Mucosa of rectum (tissue), 2 donors: ENCODE measurements around the gene HLA-DMA.

Experiments used
- H3K27ac ChIP-seq, 2 donors: one replicate each; pipeline ENCODE4 v1.7.0; 2013; ENCODE audit warnings: inconsistent platforms in 2 of 2, low read depth in 2 of 2, low read length in 2 of 2
- H3K27me3 ChIP-seq, 2 donors: one replicate each; pipeline ENCODE4 v1.7.0; 2013; ENCODE audit warnings: low read length in 2 of 2; ENCODE audit not compliant: control insufficient read depth in 2 of 2, insufficient read depth in 2 of 2
- H3K36me3 ChIP-seq, 2 donors: one replicate each; pipeline ENCODE4 v1.7.0; 2013; ENCODE audit warnings: low read length in 2 of 2; ENCODE audit not compliant: control insufficient read depth in 2 of 2, insufficient read depth in 2 of 2
- H3K4me1 ChIP-seq, 2 donors: one replicate each; pipeline ENCODE4 v1.7.0; 2013; ENCODE audit warnings: low read length in 2 of 2, mild to moderate bottlenecking in 1 of 2; ENCODE audit not compliant: control insufficient read depth in 2 of 2, insufficient read depth in 2 of 2
- H3K4me3 ChIP-seq, 2 donors: one replicate each; pipeline ENCODE4 v1.7.0; 2013; ENCODE audit warnings: low read length in 2 of 2
- H3K9ac ChIP-seq, 2 donors: one replicate each; pipeline ENCODE4 v1.7.0; 2013; ENCODE audit warnings: low read length in 2 of 2, low read depth in 1 of 2, mild to moderate bottlenecking in 1 of 2
- H3K9me3 ChIP-seq, 2 donors: one replicate each; pipeline ENCODE4 v1.7.0; 2013; ENCODE audit warnings: low read length in 2 of 2; ENCODE audit not compliant: control insufficient read depth in 2 of 2
- donor health status: healthy.
- donor health status: Normal muscosa, but diverticular disease.

HLA-DMA gene

GRCh38 chr6:32968867-32969684 lies 16.2 kb upstream of the HLA-DMA start:
- no peaks in the 10 kb centered on the region for H3K27me3 ChIP-seq
- H3K4me3 ChIP-seq: peak overlapping the region; percentile 90 to 98
- H3K36me3 ChIP-seq: peaks cover 6 to 8% of the 10 kb centered on the region in 2 donors
- H3K9me3 ChIP-seq: no peaks in the 10 kb centered on the region
- H3K4me1 ChIP-seq: peaks cover 17 to 37% of the 10 kb centered on the region in 2 donors
- peak overlapping the region; percentile 100 for H3K27ac ChIP-seq
- H3K9ac ChIP-seq: peak overlapping the region; percentile 100

- Histone ChIP-seq H3K9ac (peak within 1 kb of the TSS; percentile 100), H3K4me1 (peaks cover 16 to 35% of the 10 kb centered on the region in 2 donors), H3K27ac (peak within 1 kb of the TSS; percentile 100), H3K4me3 (peak within 1 kb of the TSS; percentile 90 to 98), H3K9me3 (no peaks in the 10 kb centered on the region), H3K36me3 (peaks cover 6 to 8% of the 10 kb centered on the region in 2 donors), H3K27me3 (no peaks in the 10 kb centered on the region)
Observed at GRCh38 chr6:32968093-32968866, 15.4 kb upstream of the HLA-DMA start, which contains the start of gene BRD2. Gene BRD2, plus strand, starts transcription at chr6:32968594. Its CDS starts 4,305 bp downstream, at chr6:32972899.

- Histone ChIP-seq H3K36me3 (no peaks in the 10 kb centered on the region), H3K27me3 (no peaks in the 10 kb centered on the region), H3K4me3 (peak overlapping the region; percentile 90 to 98), H3K9ac (peak overlapping the region; percentile 98 to 100), H3K27ac (peak overlapping the region; percentile 100), H3K9me3 (no peaks in the 10 kb centered on the region), H3K4me1 (peaks cover 16 to 35% of the 10 kb centered on the region in 2 donors)
Observed at GRCh38 chr6:32967151-32968091, 14.5 kb upstream of the HLA-DMA start.

- no peaks in the 10 kb centered on the region for H3K36me3 ChIP-seq
- H3K27ac ChIP-seq: no peak overlapping the region
- no peak overlapping the region for H3K4me3 ChIP-seq
- H3K27me3 ChIP-seq: no peaks in the 10 kb centered on the region
- H3K9me3 ChIP-seq: no peaks in the 10 kb centered on the region
- no peak overlapping the region for H3K9ac ChIP-seq
- peaks cover 13 to 26% of the 10 kb centered on the region in 2 donors for H3K4me1 ChIP-seq
Observed at GRCh38 chr6:32964776-32965175, 11.9 kb upstream of the HLA-DMA start.

- H3K4me3 ChIP-seq: no peak overlapping the region
- H3K9ac ChIP-seq: no peak overlapping the region
- no peaks in the 10 kb centered on the region for H3K9me3 ChIP-seq
- no peaks in the 10 kb centered on the region for H3K27me3 ChIP-seq
- H3K36me3 ChIP-seq: no peaks in the 10 kb centered on the region
- H3K27ac ChIP-seq: no peak overlapping the region
- peaks cover 13 to 26% of the 10 kb centered on the region in 2 donors for H3K4me1 ChIP-seq
Observed at GRCh38 chr6:32963866-32964265, 11.0 kb upstream of the HLA-DMA start.

DNA sequence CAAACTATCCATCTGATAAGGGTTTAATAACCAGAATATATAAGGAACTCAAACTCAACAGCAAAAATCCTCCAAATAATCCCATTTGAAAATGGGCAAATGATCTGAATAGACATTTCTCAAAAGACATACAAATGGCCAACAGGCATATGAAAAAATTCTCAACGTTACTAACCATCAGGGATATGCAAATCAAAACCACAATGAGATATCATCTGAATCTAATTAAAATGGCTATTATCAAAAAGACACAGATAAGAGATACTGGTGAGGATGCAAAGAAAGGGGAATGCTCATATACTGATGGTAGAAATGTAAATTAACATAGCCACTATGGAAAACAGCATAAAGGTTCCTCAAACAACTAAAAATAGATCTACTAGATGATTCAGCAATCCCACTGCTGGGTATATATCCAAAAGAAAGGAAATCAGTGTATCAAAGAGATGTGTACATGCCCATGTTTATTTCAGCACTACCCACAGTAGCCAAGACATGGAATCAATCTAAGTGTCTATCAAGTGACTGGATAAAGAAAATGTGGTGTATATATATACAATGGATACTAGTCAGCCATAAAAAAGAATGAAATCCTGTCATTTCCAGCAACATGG lies 9.4 kb upstream of the HLA-DMA start:
- Histone ChIP-seq H3K4me3 (no peak overlapping the region), H3K27me3 (no peaks in the 10 kb centered on the region), H3K27ac (no peak overlapping the region), H3K36me3 (no peaks in the 10 kb centered on the region), H3K9ac (no peak overlapping the region), H3K9me3 (no peaks in the 10 kb centered on the region), H3K4me1 (peaks cover 10 to 23% of the 10 kb centered on the region in 2 donors)

GRCh38 chr6:32960563-32960962 lies 7.7 kb upstream of the HLA-DMA start:
- H3K36me3 ChIP-seq: no peaks in the 10 kb centered on the region
- no peak overlapping the region for H3K4me3 ChIP-seq
- no peaks in the 10 kb centered on the region for H3K27me3 ChIP-seq
- H3K4me1 ChIP-seq: peaks cover 1 to 6% of the 10 kb centered on the region in 2 donors
- H3K9ac ChIP-seq: no peak overlapping the region
- no peak overlapping the region for H3K27ac ChIP-seq
- H3K9me3 ChIP-seq: no peaks in the 10 kb centered on the region

- H3K9ac ChIP-seq: no peak overlapping the region
- H3K36me3 ChIP-seq: no peaks in the 10 kb centered on the region
- H3K4me3 ChIP-seq: no peak overlapping the region
- H3K27me3 ChIP-seq: no peaks in the 10 kb centered on the region
- no peaks in the 10 kb centered on the region for H3K9me3 ChIP-seq
- no peak overlapping the region for H3K27ac ChIP-seq
- peaks cover 1 to 12% of the 10 kb centered on the region in 2 donors for H3K4me1 ChIP-seq
Observed at GRCh38 chr6:32956176-32956575, 3.3 kb upstream of the HLA-DMA start.

- H3K4me3 ChIP-seq: no peak overlapping the region
- no peaks in the 10 kb centered on the region for H3K36me3 ChIP-seq
- no peaks in the 10 kb centered on the region for H3K9me3 ChIP-seq
- peaks cover 2 to 12% of the 10 kb centered on the region in 2 donors for H3K4me1 ChIP-seq
- no peaks in the 10 kb centered on the region for H3K27me3 ChIP-seq
- no peak overlapping the region for H3K9ac ChIP-seq
- H3K27ac ChIP-seq: no peak overlapping the region
Observed at GRCh38 chr6:32954986-32955802, 2.3 kb upstream of the HLA-DMA start.
